Activated CD8-positive, alpha-beta T cell treated with anti-CD3 and anti-CD28 coated beads for 36 hours (primary cell): Measurements from ENCODE around the gene CAMK2N1. TPM values are rescaled to one million over a fixed set of nuclear protein-coding genes. Genes with fewer than 3 reads are reported as not detected.

Experiments
- ATAC-seq: fragments of 200-7000 bp; cut with Tn5 transposase; one replicate; pipeline ENCODE4 v1.10.0; 2021; ENCODE audit warnings: mild to moderate bottlenecking, moderate library complexity
- CTCF ChIA-PET: fragments of 350-600 bp; sonication (Branson Sonifier 250); formaldehyde crosslinking; loops from one replicate; lab custom pipeline; 2021; ENCODE audit warnings: antibody characterized with exemption; lab: Charles Lee
- POLR2A ChIA-PET: fragments of 350-600 bp; sonication (Branson Sonifier 250); formaldehyde crosslinking; loops from one replicate; lab custom pipeline; 2021; ENCODE audit warnings: antibody characterized with exemption; lab: Charles Lee
- DNase-seq: peaks from one replicate; pipeline ENCODE4 v3.0.0-alpha.2; 2020
- H3K27ac Mint-ChIP-seq: one replicate; pipeline ENCODE4 v1.8.0; 2021; ENCODE audit warnings: mild to moderate bottlenecking, mixed read lengths
- H3K27me3 Mint-ChIP-seq: one replicate; pipeline ENCODE4 v1.8.0; 2021; ENCODE audit warnings: mixed read lengths
- H3K36me3 Mint-ChIP-seq: one replicate; pipeline ENCODE4 v1.8.0; 2021; ENCODE audit warnings: low read depth, mixed read lengths
- H3K4me1 Mint-ChIP-seq: one replicate; pipeline ENCODE4 v1.8.0; 2021; ENCODE audit warnings: low read depth, mixed read lengths
- H3K4me3 Mint-ChIP-seq: one replicate; pipeline ENCODE4 v1.8.0; 2021; ENCODE audit warnings: mild to moderate bottlenecking, moderate library complexity, mixed read lengths
- H3K9me3 Mint-ChIP-seq: one replicate; pipeline ENCODE4 v1.8.0; 2021; ENCODE audit warnings: mixed read lengths
- CTCF ChIP-seq: fragments of 200-600 bp; IDR thresholded peaks from one replicate; pipeline ENCODE4 v1.8.0; 2022; ENCODE audit warnings: antibody characterized with exemption, mild to moderate bottlenecking
- intact Hi-C: fragments of 100-400 bp; cut with micrococcal nuclease; formaldehyde crosslinking; loops from one replicate; pipeline ENCODE4 v1.10.0; 2022
- total RNA-seq, 2 experiments: library from RNA; stranded (reverse); gene quantifications; one replicate each; pipeline ENCODE4 v1.2.3, GENCODE V29; 2021

Gene CAMK2N1
- total RNA-seq, 2 experiments from 2014 or later: 0.67 to 0.86 TPM

GRCh38 chr1:20466273-20466672 lies 19.7 kb downstream of the CAMK2N1 start:
- POLR2A ChIA-PET: interaction anchor here (1.1 to 1.5 kb wide), 2 partner anchors 11 to 20 kb away, joined by 3 read pairs; partner anchors contain the start of gene CAMK2N1
- ATAC-seq (peak; percentile 97), DNase-seq (peak; percentile 83)
- no peaks in the 10 kb centered on the region for H3K9me3 Mint-ChIP-seq
- no peak for TF ChIP-seq CTCF
- no peak overlapping the region for H3K27ac Mint-ChIP-seq
- CTCF ChIA-PET: interaction anchor here (0.7 to 1.6 kb wide), 3 partner anchors 15 to 253 kb away, joined by 3 to 4 read pairs (median 3); partner anchors contain the start of gene PINK1
- peaks cover 11% of the 10 kb centered on the region for H3K4me1 Mint-ChIP-seq
- H3K4me3 Mint-ChIP-seq: no peak overlapping the region
- intact Hi-C loops: no loop called here
- no peaks in the 10 kb centered on the region for H3K36me3 Mint-ChIP-seq
- peaks cover 20% of the 10 kb centered on the region for H3K27me3 Mint-ChIP-seq

- intact Hi-C loops: no loop called here
- ATAC-seq: no peak
These were observed 20.8 kb downstream of the CAMK2N1 start for GRCh38 chr1:20465187-20465586.

GRCh38 chr1:20463502-20463901 lies 22.5 kb downstream of the CAMK2N1 start:
- peaks cover 11% of the 10 kb centered on the region for H3K4me1 Mint-ChIP-seq
- no peak for ATAC-seq
- no peaks in the 10 kb centered on the region for H3K9me3 Mint-ChIP-seq
- intact Hi-C loops: no loop called here
- H3K36me3 Mint-ChIP-seq: no peaks in the 10 kb centered on the region
- DNase-seq: no peak
- CTCF ChIA-PET: no interaction called here
- no peak overlapping the region for H3K4me3 Mint-ChIP-seq
- no peak for TF ChIP-seq CTCF
- POLR2A ChIA-PET: no interaction called here
- peaks cover 29% of the 10 kb centered on the region for H3K27me3 Mint-ChIP-seq
- H3K27ac Mint-ChIP-seq: no peak overlapping the region

More at GRCh38 chr1:20465187-20465586, 20.8 kb downstream of the CAMK2N1 start:
- no peak overlapping the region for H3K27ac Mint-ChIP-seq
- no peak overlapping the region for H3K4me3 Mint-ChIP-seq
- H3K9me3 Mint-ChIP-seq: no peaks in the 10 kb centered on the region
- DNase-seq: no peak
- peaks cover 11% of the 10 kb centered on the region for H3K4me1 Mint-ChIP-seq
- no peaks in the 10 kb centered on the region for H3K36me3 Mint-ChIP-seq
- H3K27me3 Mint-ChIP-seq: peaks cover 20% of the 10 kb centered on the region
- CTCF ChIA-PET: interaction anchor here (0.7 to 1.0 kb wide), 2 partner anchors 168 to 915 kb away, joined by 3 read pairs; partner anchors contain the start of gene PINK1
- no peak for TF ChIP-seq CTCF
- POLR2A ChIA-PET: interaction anchor here (0.6 to 1.5 kb wide), 3 partner anchors 12 to 1507 kb away, joined by 3 read pairs; partner anchors contain the start of gene CAMK2N1

- intact Hi-C loops: no loop called here
- Mint-ChIP-seq H3K36me3 (no peaks in the 10 kb centered on the region), H3K4me3 (no peak overlapping the region), H3K27ac (no peak overlapping the region), H3K9me3 (no peaks in the 10 kb centered on the region), H3K27me3 (peaks cover 23% of the 10 kb centered on the region), H3K4me1 (peaks cover 11% of the 10 kb centered on the region)
- POLR2A ChIA-PET: no interaction called here
- no peak for TF ChIP-seq CTCF
- ATAC-seq (no peak), DNase-seq (no peak)
- CTCF ChIA-PET: no interaction called here
These were observed 23.6 kb downstream of the CAMK2N1 start for GRCh38 chr1:20462397-20462796.

GRCh38 chr1:20458717-20459116 lies 27.3 kb downstream of the CAMK2N1 start:
- H3K4me1 Mint-ChIP-seq: no peaks in the 10 kb centered on the region
- TF ChIP-seq CTCF: no peak
- H3K27me3 Mint-ChIP-seq: peaks cover 19% of the 10 kb centered on the region
- ChIA-PET CTCF (no interaction called here), POLR2A (interaction anchor here (0.6 kb wide), 1 partner anchor 656 kb away, joined by 3 read pairs; no protein-coding TSS in a partner anchor)
- H3K9me3 Mint-ChIP-seq: no peaks in the 10 kb centered on the region
- intact Hi-C loops: no loop called here
- H3K36me3 Mint-ChIP-seq: no peaks in the 10 kb centered on the region
- ATAC-seq (no peak), DNase-seq (no peak)
- H3K27ac Mint-ChIP-seq: no peak overlapping the region
- no peak overlapping the region for H3K4me3 Mint-ChIP-seq
